HepG2 (cell line): ENCODE data around the gene SRP14. TPM values are rescaled to one million over a fixed set of nuclear protein-coding genes. Genes with fewer than 3 reads are reported as not detected.

Experiments used
- ATAC-seq: fragments of 200-7000 bp; cut with Tn5 transposase; 3 replicates; pipeline ENCODE4 v1.9.1; 2020; ENCODE audit warnings: mild to moderate bottlenecking, moderate library complexity
- BruUV-seq: library from RNA; stranded (reverse); fragments of 400-500 nt; replicated peaks from 2 replicates; lab custom pipeline; 2021; lab: Mats Ljungman, UMichigan
- CTCF ChIA-PET: fragments of 300-600 bp; formaldehyde crosslinking; extraction: SDS; loops from one replicate; lab custom pipeline; 2021; ENCODE audit warnings: low total read pairs, inconsistent platforms, low intra/inter-chr PET ratio; lab: Yijun Ruan, JAX
- POLR2A ChIA-PET: fragments of 350-600 bp; sonication (Branson Sonifier 250); formaldehyde crosslinking; loops from one replicate; lab custom pipeline; 2020; ENCODE audit warnings: antibody characterized with exemption, inconsistent platforms; lab: Yijun Ruan, JAX
- DNase-seq: peaks from one replicate; pipeline ENCODE4 v3.0.0-alpha.2; 2015; ENCODE audit warnings: low spot score
- FAIRE-seq: peaks from 3 replicates; lab custom pipeline; 2011; peaks lifted over from hg19 to GRCh38; lab: Jason Lieb, UNC
- H2AFZ ChIP-seq: one replicate; pipeline ENCODE4 v1.6.1; 2011; ENCODE audit warnings: low read length, inconsistent platforms
- H3K27ac ChIP-seq: fragments of 300-600 bp; 3 replicates; pipeline ENCODE4 v1.8.0; 2011; ENCODE audit warnings: mixed run types, mild to moderate bottlenecking, mixed read lengths, low read length, inconsistent platforms; ENCODE audit not compliant: insufficient read depth; ENCODE audit errors: extremely low read length
- H3K27me3 ChIP-seq, 2 experiments: fragments of 200-600 bp in 1 of 2; 2 replicates in 1 of 2; 3 replicates in 1 of 2; pipeline versions ENCODE4 v1.6.0 to v1.8.0; 2011; ENCODE audit warnings: low read length in 2 of 2, mild to moderate bottlenecking in 2 of 2, moderate library complexity in 2 of 2, inconsistent platforms in 1 of 2; ENCODE audit not compliant: insufficient read depth in 2 of 2, control insufficient read depth in 1 of 2
- H3K36me3 ChIP-seq, 2 experiments: fragments of 200-600 bp in 1 of 2; replicated peaks in 1 of 2; 2 replicates in 1 of 2; 3 replicates in 1 of 2; pipeline versions ENCODE4 v1.5.1 to v1.8.0; 2011; ENCODE audit warnings: low read length in 2 of 2, inconsistent platforms in 1 of 2; ENCODE audit not compliant: insufficient read depth in 2 of 2, control insufficient read depth in 1 of 2
- H3K4me1 ChIP-seq: 2 replicates; pipeline ENCODE4 v1.5.1; 2012; ENCODE audit warnings: low read length, inconsistent platforms; ENCODE audit not compliant: insufficient read depth
- H3K4me2 ChIP-seq: 2 replicates; pipeline ENCODE4 v1.6.0; 2011; ENCODE audit warnings: low read depth, low read length, inconsistent platforms
- H3K4me3 ChIP-seq, 3 experiments: fragments of 200-600 bp in 1 of 3; sonication (generic), shearing (Covaris generic) in 1 of 3; replicated peaks in 1 of 3; 2 replicates each; pipeline ENCODE4 v1.5.1; 2011 to 2016; ENCODE audit warnings: low read length in 3 of 3, inconsistent platforms in 2 of 3, low read depth in 2 of 3, mild to moderate bottlenecking in 2 of 3, control low read depth in 1 of 3, mixed read lengths in 1 of 3; ENCODE audit not compliant: insufficient read depth in 1 of 3
- H3K79me2 ChIP-seq: one replicate; pipeline ENCODE4 v1.6.1; 2011; ENCODE audit warnings: low read length, inconsistent platforms; ENCODE audit not compliant: insufficient read depth
- H3K9ac ChIP-seq: 2 replicates; pipeline ENCODE4 v1.6.0; 2011; ENCODE audit warnings: mild to moderate bottlenecking, low read depth, low read length, inconsistent platforms; ENCODE audit not compliant: insufficient read depth
- H3K9me3 ChIP-seq: 2 replicates; pipeline ENCODE4 v1.5.1; 2012; ENCODE audit warnings: mild to moderate bottlenecking, low read length
- H4K20me1 ChIP-seq: 2 replicates; pipeline ENCODE4 v1.6.0; 2011; ENCODE audit warnings: inconsistent platforms, mild to moderate bottlenecking, low read length, moderate library complexity; ENCODE audit not compliant: insufficient read depth
- CHCHD3 ChIP-seq: sonication (generic); formaldehyde crosslinking; IDR thresholded peaks from 2 replicates; pipeline ENCODE4 v1.8.0; 2022; ENCODE audit warnings: mild to moderate bottlenecking, missing genetic modification reagents, moderate library complexity
- JARID2 ChIP-seq: sonication (generic); formaldehyde crosslinking; IDR thresholded peaks from 2 replicates; pipeline ENCODE4 v1.8.1; 2023; ENCODE audit warnings: missing genetic modification reagents, inconsistent platforms; ENCODE audit not compliant: insufficient replicate concordance
- KLF15 ChIP-seq: sonication (generic); formaldehyde crosslinking; IDR thresholded peaks from 2 replicates; pipeline ENCODE4 v1.8.1; 2023; ENCODE audit warnings: borderline replicate concordance, mild to moderate bottlenecking, inconsistent platforms, missing genetic modification reagents, mixed read lengths
- PAXIP1 ChIP-seq: sonication (generic); formaldehyde crosslinking; conservative IDR thresholded peaks from 2 replicates; pipeline ENCODE4 v1.4.0; 2020; ENCODE audit warnings: mild to moderate bottlenecking, missing genetic modification reagents, moderate library complexity
- RBM39 ChIP-seq: fragments of 200-400 bp; formaldehyde crosslinking; IDR thresholded peaks from one replicate; pipeline ENCODE4 v1.6.1; 2018; ENCODE audit warnings: antibody characterized with exemption, mild to moderate bottlenecking, low read depth, low read length; ENCODE audit not compliant: poor library complexity, severe bottlenecking
- RFX1 ChIP-seq: fragments of 450-650 bp; IDR thresholded peaks from 2 replicates; pipeline ENCODE4 v1.6.1; 2017
- RNF2 ChIP-seq: fragments of 450-650 bp; conservative IDR thresholded peaks from 2 replicates; pipeline ENCODE4 v1.6.1; 2016; ENCODE audit warnings: low read depth
- ZNF101 ChIP-seq: sonication (generic); formaldehyde crosslinking; IDR thresholded peaks from 2 replicates; pipeline ENCODE4 v1.4.0; 2020; ENCODE audit warnings: mild to moderate bottlenecking, low read depth, missing genetic modification reagents, borderline replicate concordance
- ZNF205 ChIP-seq: IDR thresholded peaks from 2 replicates; pipeline ENCODE4 v1.6.1; 2018; ENCODE audit warnings: missing biosample characterization, missing genetic modification reagents
- ZNF414 ChIP-seq: sonication (generic); formaldehyde crosslinking; IDR thresholded peaks from 2 replicates; pipeline ENCODE4 v1.5.0; 2020; ENCODE audit warnings: missing genetic modification reagents
- ZNF549 ChIP-seq: sonication (generic); formaldehyde crosslinking; IDR thresholded peaks from 2 replicates; pipeline ENCODE4 v1.5.0; 2020; ENCODE audit warnings: missing genetic modification reagents
- ZNF577 ChIP-seq: sonication (generic); formaldehyde crosslinking; IDR thresholded peaks from 2 replicates; pipeline ENCODE4 v1.4.0; 2020; ENCODE audit warnings: mild to moderate bottlenecking, low read depth, missing genetic modification reagents, borderline replicate concordance
- WGBS: methylation state at CpG from one replicate; pipeline ENCODE4 v1.1.6; 2017; ENCODE audit warnings: low lambda C conversion rate; 5-methylcytosine and 5-hydroxymethylcytosine counted together
- in situ Hi-C: cut with HindIII; loops from 2 replicates; pipeline ENCODE4 v1.10.0; 2017; ENCODE audit warnings: low pct_unique_long_range_greater_than_20kb; ENCODE audit not compliant: extremely low pct_ligation_motif_present
- intact Hi-C: fragments of 100-400 bp; cut with micrococcal nuclease; formaldehyde crosslinking; loops from one replicate; pipeline ENCODE4 v1.10.0; 2022; ENCODE audit not compliant: unreplicated experiment
- polyA plus RNA-seq, 8 experiments: library from polyadenylated mRNA; depleted of rRNA in 3 of 8; stranded (reverse) in 7 of 8; unstranded in 1 of 8; fragments of >200 nt; fragmentation: Illumina TruSeq in 4 of 8; extraction: Trizol in 4 of 8; gene quantifications; 2 replicates each; pipeline versions ENCODE4 v1.2.1 to v1.2.3, GENCODE V29; 2011 to 2016; ENCODE audit warnings: low read depth in 4 of 8, missing spikeins in 1 of 8, mixed read lengths in 1 of 8; ENCODE audit not compliant: insufficient read depth in 1 of 8
- total RNA-seq, 5 experiments: library from RNA; depleted of rRNA; stranded (reverse); fragments of >200 nt; fragmentation: Illumina TruSeq; extraction: Trizol; gene quantifications; 2 replicates each; pipeline ENCODE4 v1.2.3, GENCODE V29; 2016; ENCODE audit warnings: low read depth in 1 of 5
- TF ChIP-seq, protein P1 (sequence below): sonication (generic); formaldehyde crosslinking; IDR thresholded peaks from 2 replicates; pipeline ENCODE4 v1.4.0; 2020; ENCODE audit warnings: missing genetic modification reagents
- TF ChIP-seq, protein P2 (sequence below): sonication (generic); formaldehyde crosslinking; IDR thresholded peaks from 2 replicates; pipeline ENCODE4 v1.5.1; 2020; ENCODE audit warnings: missing genetic modification reagents, mild to moderate bottlenecking, borderline replicate concordance

SRP14 gene
- total and polyA plus RNA-seq, 2 of the 13 experiments (the other 11 are each of a cell fraction or from before 2014, with no cell fraction given) = 208 to 356 TPM

GRCh38 chr15:40054605-40054854 is 15.5 kb upstream of the SRP14 start (continued):
- TF ChIP-seq KLF15 (CRISPR knock-in tag) (no peak), RBM39 (no peak)

GRCh38 chr15:40053831-40054604 is 15.0 kb upstream of the SRP14 start:
- ATAC-seq (no peak), DNase-seq (no peak), FAIRE-seq (no peak)
- H3K4me1 ChIP-seq = peaks cover 15% of the 10 kb centered on the region
- WGBS = 92% methylated on average over 13 of the region's 14 CpGs
- H3K36me3 ChIP-seq = peaks cover 0 to 2% of the 10 kb centered on the region in 2 experiments; a peak in 1 of 5 replicates
- no peak overlapping the region for H3K4me3 ChIP-seq
- intact Hi-C loops (no loop called here), in situ Hi-C loops (no loop called here)
- BruUV-seq = no TSS peak
- ChIA-PET CTCF (no interaction called here), POLR2A (interaction anchor here (0.9 to 2.3 kb wide), 2 partner anchors 27 to 55 kb away, joined by 3 to 7 read pairs; no protein-coding TSS in a partner anchor)
- no peak overlapping the region for H2AFZ ChIP-seq
- H3K9me3 ChIP-seq = no peaks in the 10 kb centered on the region
- H3K79me2 ChIP-seq = no peaks in the 10 kb centered on the region
- H3K9ac ChIP-seq = no peak overlapping the region
- no peak overlapping the region for H3K4me2 ChIP-seq
- H3K27ac ChIP-seq = no peak overlapping the region
- no peaks in the 10 kb centered on the region for H4K20me1 ChIP-seq
- no peaks in the 10 kb centered on the region for H3K27me3 ChIP-seq
- TF ChIP-seq JARID2 = no peak
- no peak for TF ChIP-seq RNF2
- TF ChIP-seq RFX1 = no peak
- no peak for TF ChIP-seq PAXIP1 (CRISPR knock-in tag)
- TF ChIP-seq CHCHD3 (CRISPR knock-in tag) = no peak
- TF ChIP-seq, protein P1, sequence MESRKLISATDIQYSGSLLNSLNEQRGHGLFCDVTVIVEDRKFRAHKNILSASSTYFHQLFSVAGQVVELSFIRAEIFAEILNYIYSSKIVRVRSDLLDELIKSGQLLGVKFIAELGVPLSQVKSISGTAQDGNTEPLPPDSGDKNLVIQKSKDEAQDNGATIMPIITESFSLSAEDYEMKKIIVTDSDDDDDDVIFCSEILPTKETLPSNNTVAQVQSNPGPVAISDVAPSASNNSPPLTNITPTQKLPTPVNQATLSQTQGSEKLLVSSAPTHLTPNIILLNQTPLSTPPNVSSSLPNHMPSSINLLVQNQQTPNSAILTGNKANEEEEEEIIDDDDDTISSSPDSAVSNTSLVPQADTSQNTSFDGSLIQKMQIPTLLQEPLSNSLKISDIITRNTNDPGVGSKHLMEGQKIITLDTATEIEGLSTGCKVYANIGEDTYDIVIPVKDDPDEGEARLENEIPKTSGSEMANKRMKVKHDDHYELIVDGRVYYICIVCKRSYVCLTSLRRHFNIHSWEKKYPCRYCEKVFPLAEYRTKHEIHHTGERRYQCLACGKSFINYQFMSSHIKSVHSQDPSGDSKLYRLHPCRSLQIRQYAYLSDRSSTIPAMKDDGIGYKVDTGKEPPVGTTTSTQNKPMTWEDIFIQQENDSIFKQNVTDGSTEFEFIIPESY (CRISPR knock-in tag) = no peak
- TF ChIP-seq, protein P2, sequence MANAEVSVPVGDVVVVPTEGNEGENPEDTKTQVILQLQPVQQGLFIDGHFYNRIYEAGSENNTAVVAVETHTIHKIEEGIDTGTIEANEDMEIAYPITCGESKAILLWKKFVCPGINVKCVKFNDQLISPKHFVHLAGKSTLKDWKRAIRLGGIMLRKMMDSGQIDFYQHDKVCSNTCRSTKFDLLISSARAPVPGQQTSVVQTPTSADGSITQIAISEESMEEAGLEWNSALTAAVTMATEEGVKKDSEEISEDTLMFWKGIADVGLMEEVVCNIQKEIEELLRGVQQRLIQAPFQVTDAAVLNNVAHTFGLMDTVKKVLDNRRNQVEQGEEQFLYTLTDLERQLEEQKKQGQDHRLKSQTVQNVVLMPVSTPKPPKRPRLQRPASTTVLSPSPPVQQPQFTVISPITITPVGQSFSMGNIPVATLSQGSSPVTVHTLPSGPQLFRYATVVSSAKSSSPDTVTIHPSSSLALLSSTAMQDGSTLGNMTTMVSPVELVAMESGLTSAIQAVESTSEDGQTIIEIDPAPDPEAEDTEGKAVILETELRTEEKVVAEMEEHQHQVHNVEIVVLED (CRISPR knock-in tag) = no peak
- TF ChIP-seq ZNF205 = no peak
- no peak for TF ChIP-seq ZNF414 (CRISPR knock-in tag)
- no peak for TF ChIP-seq ZNF101 (CRISPR knock-in tag)
- TF ChIP-seq ZNF549 (CRISPR knock-in tag) = no peak
- no peak for TF ChIP-seq ZNF577 (CRISPR knock-in tag)
